BLaER1 (cell line): ENCODE data around the gene NDUFV2.

Experiments used
- H3K27ac ChIP-seq: shearing (Covaris generic); formaldehyde crosslinking; 2 replicates; pipeline ENCODE4 v1.8.1; 2022
- H3K27me3 ChIP-seq: shearing (Covaris generic); formaldehyde crosslinking; 2 replicates; pipeline ENCODE4 v1.8.1; 2022
- H3K36me3 ChIP-seq: shearing (Covaris generic); formaldehyde crosslinking; 2 replicates; pipeline ENCODE4 v1.8.1; 2022
- H3K4me1 ChIP-seq: shearing (Covaris generic); formaldehyde crosslinking; 2 replicates; pipeline ENCODE4 v1.8.1; 2022
- H3K4me2 ChIP-seq: shearing (Covaris generic); formaldehyde crosslinking; 2 replicates; pipeline ENCODE4 v1.8.1; 2022
- H3K4me3 ChIP-seq: shearing (Covaris generic); formaldehyde crosslinking; 2 replicates; pipeline ENCODE4 v1.8.1; 2022
- H3K9ac ChIP-seq: shearing (Covaris generic); formaldehyde crosslinking; 2 replicates; pipeline ENCODE4 v1.8.1; 2022
- H3K9me3 ChIP-seq: shearing (Covaris generic); formaldehyde crosslinking; 2 replicates; pipeline ENCODE4 v1.8.1; 2022
- H4K20me1 ChIP-seq: shearing (Covaris generic); formaldehyde crosslinking; 2 replicates; pipeline ENCODE4 v1.8.1; 2022
- Cebpa-rat ChIP-seq: shearing (Covaris generic); IDR thresholded peaks from 2 replicates; pipeline ENCODE4 v1.8.1; 2022

The NDUFV2 gene

GRCh38 chr18:9132628-9133027 is 30.1 kb downstream of the NDUFV2 start:
- Histone ChIP-seq H3K4me3 (no peak overlapping the region), H3K27ac (no peak overlapping the region), H3K9me3 (no peaks in the 10 kb centered on the region), H3K36me3 (peaks cover 75% of the 10 kb centered on the region), H3K4me1 (peaks cover 15% of the 10 kb centered on the region), H3K27me3 (no peaks in the 10 kb centered on the region), H3K9ac (no peak overlapping the region), H3K4me2 (no peak overlapping the region), H4K20me1 (peaks cover 42% of the 10 kb centered on the region)
- TF ChIP-seq Cebpa-rat: no peak

- H3K27me3 ChIP-seq: no peaks in the 10 kb centered on the region
- H3K9me3 ChIP-seq: no peaks in the 10 kb centered on the region
- no peak for TF ChIP-seq Cebpa-rat
- peaks cover 42% of the 10 kb centered on the region for H4K20me1 ChIP-seq
- peaks cover 70% of the 10 kb centered on the region for H3K36me3 ChIP-seq
- H3K4me3 ChIP-seq: no peak overlapping the region
- no peak overlapping the region for H3K4me2 ChIP-seq
- no peak overlapping the region for H3K27ac ChIP-seq
- H3K9ac ChIP-seq: no peak overlapping the region
- H3K4me1 ChIP-seq: peaks cover 19% of the 10 kb centered on the region
Measured at GRCh38 chr18:9133225-9133624, 30.7 kb downstream of the NDUFV2 start.

- TF ChIP-seq Cebpa-rat: no peak
- Histone ChIP-seq H3K4me1 (peaks cover 40% of the 10 kb centered on the region), H3K36me3 (peaks cover 49% of the 10 kb centered on the region)
Measured at GRCh38 chr18:9135081-9135911, 32.8 kb downstream of the NDUFV2 start.

GRCh38 chr18:9135912-9136314 is 33.4 kb downstream of the NDUFV2 start:
- H3K4me1 ChIP-seq: peaks cover 46% of the 10 kb centered on the region
- no peaks in the 10 kb centered on the region for H3K27me3 ChIP-seq
- peaks cover 65% of the 10 kb centered on the region for H4K20me1 ChIP-seq
- H3K9me3 ChIP-seq: no peaks in the 10 kb centered on the region
- peak overlapping the region; percentile 87 for H3K9ac ChIP-seq
- H3K27ac ChIP-seq: peak overlapping the region; percentile 84
- H3K4me3 ChIP-seq: peak overlapping the region; percentile 91
- H3K4me2 ChIP-seq: peak overlapping the region; percentile 94
- peaks cover 43% of the 10 kb centered on the region for H3K36me3 ChIP-seq
- no peak for TF ChIP-seq Cebpa-rat

More at GRCh38 chr18:9135081-9135911, 32.8 kb downstream of the NDUFV2 start:
- H3K27me3 ChIP-seq: no peaks in the 10 kb centered on the region
- H3K9ac ChIP-seq: peak overlapping the region; percentile 87
- H3K9me3 ChIP-seq: no peaks in the 10 kb centered on the region
- peak overlapping the region; percentile 91 for H3K4me3 ChIP-seq
- H3K4me2 ChIP-seq: peak overlapping the region; percentile 94
- peak overlapping the region; percentile 84 for H3K27ac ChIP-seq
- H4K20me1 ChIP-seq: peaks cover 63% of the 10 kb centered on the region

- Histone ChIP-seq H3K36me3 (peaks cover 36% of the 10 kb centered on the region), H3K4me1 (peaks cover 46% of the 10 kb centered on the region), H3K4me2 (peak within 1 kb of the TSS; percentile 94), H4K20me1 (peaks cover 65% of the 10 kb centered on the region), H3K27me3 (no peaks in the 10 kb centered on the region), H3K9ac (peak within 1 kb of the TSS; percentile 87), H3K27ac (peak within 1 kb of the TSS; percentile 84), H3K9me3 (no peaks in the 10 kb centered on the region), H3K4me3 (peak within 1 kb of the TSS; percentile 91)
- no peak for TF ChIP-seq Cebpa-rat
Measured at GRCh38 chr18:9136315-9137155, 34.0 kb downstream of the NDUFV2 start, which contains the start of gene ANKRD12. ANKRD12 (plus strand) TSS chr18:9136781; CDS start chr18:9182433, 45,652 bp downstream.

- H3K27me3 ChIP-seq: no peaks in the 10 kb centered on the region
- H3K9ac ChIP-seq: peak overlapping the region; percentile 84
- peak overlapping the region; percentile 91 for H3K4me3 ChIP-seq
- H3K27ac ChIP-seq: peak overlapping the region; percentile 84
- peak overlapping the region; percentile 81 for H3K4me2 ChIP-seq
- peaks cover 46% of the 10 kb centered on the region for H3K4me1 ChIP-seq
- H3K36me3 ChIP-seq: peaks cover 28% of the 10 kb centered on the region
- no peak for TF ChIP-seq Cebpa-rat
- H4K20me1 ChIP-seq: peaks cover 67% of the 10 kb centered on the region
- no peaks in the 10 kb centered on the region for H3K9me3 ChIP-seq
Measured at GRCh38 chr18:9137168-9138066, 34.9 kb downstream of the NDUFV2 start.

GRCh38 chr18:9139400-9140039 is 37.0 kb downstream of the NDUFV2 start:
- peaks cover 8% of the 10 kb centered on the region; the same call in 1 of the 2 replicates for H3K36me3 ChIP-seq
- H3K4me3 ChIP-seq: no peak overlapping the region
- H3K9me3 ChIP-seq: no peaks in the 10 kb centered on the region
- H3K27me3 ChIP-seq: no peaks in the 10 kb centered on the region
- peak overlapping the region; percentile 7; the same call in 1 of the 2 replicates for H3K9ac ChIP-seq
- no peak for TF ChIP-seq Cebpa-rat
- H4K20me1 ChIP-seq: peaks cover 77% of the 10 kb centered on the region
- H3K4me1 ChIP-seq: peaks cover 55% of the 10 kb centered on the region
- no peak overlapping the region for H3K27ac ChIP-seq
- peak overlapping the region; percentile 81 for H3K4me2 ChIP-seq

- H3K9ac ChIP-seq: no peak overlapping the region; the same call in 1 of the 2 replicates
- H4K20me1 ChIP-seq: peaks cover 78% of the 10 kb centered on the region
- no peak overlapping the region for H3K4me3 ChIP-seq
Measured at GRCh38 chr18:9140381-9140780, 37.9 kb downstream of the NDUFV2 start.

More at GRCh38 chr18:9140381-9140780, 37.9 kb downstream of the NDUFV2 start:
- H3K27me3 ChIP-seq: no peaks in the 10 kb centered on the region
- no peaks in the 10 kb centered on the region for H3K9me3 ChIP-seq
- H3K4me1 ChIP-seq: peaks cover 46% of the 10 kb centered on the region
- no peak overlapping the region for H3K27ac ChIP-seq
- TF ChIP-seq Cebpa-rat: no peak
- no peaks in the 10 kb centered on the region for H3K36me3 ChIP-seq
- H3K4me2 ChIP-seq: peak overlapping the region; percentile 81; the same call in 1 of the 2 replicates
